Bone marrow (tissue), 2 donors: ENCODE measurements around the gene C14orf132.

Source experiments
- DNase-seq, 2 donors: peaks; one replicate each; lab custom pipeline; 2025; lab: John Stamatoyannopoulos, UW

Gene C14orf132

DNA sequence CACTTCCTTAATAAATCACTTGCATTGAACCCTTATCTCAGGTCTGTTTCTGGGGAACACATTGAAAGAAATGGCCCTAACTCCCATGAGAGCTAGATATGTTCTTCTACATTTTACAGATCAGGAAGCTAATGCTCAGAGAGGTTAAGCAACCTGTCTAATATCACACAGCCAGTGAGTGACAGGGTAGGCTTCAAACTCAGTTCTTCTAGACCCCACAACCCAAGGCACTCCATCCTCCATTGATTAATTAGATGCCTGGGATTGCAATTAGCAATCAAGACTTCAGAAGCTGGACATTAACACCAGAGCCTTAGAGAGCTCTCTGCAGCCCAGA is 59.8 kb downstream of the C14orf132 start:
- DNase-seq: no peak

DNA sequence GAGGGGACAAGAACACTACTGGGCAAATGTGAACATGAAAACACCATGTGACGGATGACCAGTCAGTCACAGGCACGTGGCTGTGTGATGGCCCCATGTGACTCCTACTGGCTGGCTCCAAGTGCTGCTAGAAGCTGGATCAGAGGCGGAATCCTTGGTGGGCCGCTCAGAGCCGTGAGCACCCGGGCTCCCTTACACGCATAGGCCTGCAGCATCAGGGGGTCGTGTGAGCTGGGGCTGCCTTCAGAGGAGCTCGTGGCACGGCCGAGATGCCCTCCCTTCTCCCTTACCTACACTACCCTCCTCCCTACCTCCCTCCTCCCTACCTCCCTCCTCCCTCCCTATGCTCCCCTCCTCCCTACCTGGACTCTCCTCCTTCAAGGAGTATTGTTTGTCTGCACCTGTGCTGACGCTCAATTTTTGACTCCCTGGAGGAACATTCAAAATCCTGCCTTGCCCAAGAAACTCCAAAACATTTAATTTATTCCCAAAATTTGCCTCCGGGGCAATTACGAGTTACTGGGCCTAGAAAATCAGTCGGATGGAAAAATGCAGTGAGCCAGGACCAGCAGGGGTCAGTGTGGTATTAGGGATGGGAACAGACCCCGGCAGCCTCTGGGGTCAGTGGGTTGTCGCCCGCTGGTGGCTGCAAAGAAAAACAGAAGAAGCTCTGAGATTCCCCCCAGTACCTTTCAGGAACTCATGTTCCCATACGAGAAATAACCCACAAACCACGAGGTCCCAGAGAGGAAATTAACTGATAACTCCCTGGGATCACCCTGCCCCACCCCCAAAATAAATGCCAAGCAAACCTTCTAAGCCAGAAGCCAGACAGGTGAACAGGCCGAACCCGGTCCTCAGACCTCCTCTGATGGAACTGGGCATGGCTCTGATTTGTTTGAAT is 61.3 kb downstream of the C14orf132 start:
- peak in 1 of 2 donors; percentile 57 for DNase-seq

DNA sequence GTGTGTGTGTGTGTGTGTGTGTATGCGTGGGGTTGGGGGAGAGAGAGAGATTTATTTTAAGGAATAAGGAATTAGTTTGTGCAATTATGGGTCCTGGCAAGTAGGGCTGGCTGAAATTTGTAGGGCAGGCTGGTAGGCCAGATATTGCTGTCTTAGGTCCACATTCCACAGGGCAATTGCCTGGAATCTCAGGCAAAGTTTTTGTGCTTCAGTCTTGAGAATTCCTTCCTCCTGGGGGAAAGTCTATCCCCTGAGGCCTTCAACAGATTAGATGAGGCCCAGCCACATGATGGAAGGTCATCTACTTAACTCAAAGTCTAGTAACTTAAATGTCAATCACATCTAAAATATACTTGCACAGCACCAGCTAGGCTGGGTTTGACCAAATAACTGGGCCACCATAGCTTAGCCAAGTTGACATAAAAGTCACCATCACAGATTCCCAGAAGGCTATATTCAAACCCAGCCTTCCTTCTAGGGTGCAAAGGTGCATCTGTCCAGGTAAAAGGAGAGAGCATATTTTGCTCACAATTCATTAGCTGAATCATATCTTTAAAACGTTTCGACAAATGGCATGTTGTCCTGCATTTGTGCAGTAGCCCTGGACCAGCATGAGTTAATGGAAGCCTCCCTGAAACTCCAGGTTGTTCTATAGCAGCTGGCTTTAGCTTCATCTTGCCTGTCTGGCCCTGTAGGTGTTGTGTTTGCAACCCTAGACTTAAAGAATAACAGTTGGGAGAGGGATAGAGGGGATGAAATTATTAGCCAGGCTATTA is 63.1 kb downstream of the C14orf132 start:
- DNase-seq: no peak

DNA sequence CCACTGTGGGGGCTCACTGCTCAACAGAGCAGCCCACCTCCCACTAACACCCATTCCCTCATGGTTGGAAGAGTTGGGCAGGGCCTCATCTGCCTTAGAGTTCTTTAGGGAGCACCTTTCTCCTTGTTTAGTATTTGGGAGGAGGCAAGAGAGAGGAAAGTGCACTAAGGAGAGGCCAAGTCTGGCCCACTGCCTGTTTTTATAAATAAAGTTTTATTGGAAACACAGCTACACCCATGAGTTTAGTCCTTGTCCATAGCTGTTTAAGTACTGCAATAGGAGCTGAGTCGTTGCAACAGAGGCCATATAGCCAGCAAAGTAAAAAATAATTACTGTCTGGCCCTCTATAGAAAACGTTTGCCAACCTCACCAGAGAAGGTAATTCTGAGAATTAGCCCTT is 63.9 kb downstream of the C14orf132 start:
- DNase-seq: no peak

DNA sequence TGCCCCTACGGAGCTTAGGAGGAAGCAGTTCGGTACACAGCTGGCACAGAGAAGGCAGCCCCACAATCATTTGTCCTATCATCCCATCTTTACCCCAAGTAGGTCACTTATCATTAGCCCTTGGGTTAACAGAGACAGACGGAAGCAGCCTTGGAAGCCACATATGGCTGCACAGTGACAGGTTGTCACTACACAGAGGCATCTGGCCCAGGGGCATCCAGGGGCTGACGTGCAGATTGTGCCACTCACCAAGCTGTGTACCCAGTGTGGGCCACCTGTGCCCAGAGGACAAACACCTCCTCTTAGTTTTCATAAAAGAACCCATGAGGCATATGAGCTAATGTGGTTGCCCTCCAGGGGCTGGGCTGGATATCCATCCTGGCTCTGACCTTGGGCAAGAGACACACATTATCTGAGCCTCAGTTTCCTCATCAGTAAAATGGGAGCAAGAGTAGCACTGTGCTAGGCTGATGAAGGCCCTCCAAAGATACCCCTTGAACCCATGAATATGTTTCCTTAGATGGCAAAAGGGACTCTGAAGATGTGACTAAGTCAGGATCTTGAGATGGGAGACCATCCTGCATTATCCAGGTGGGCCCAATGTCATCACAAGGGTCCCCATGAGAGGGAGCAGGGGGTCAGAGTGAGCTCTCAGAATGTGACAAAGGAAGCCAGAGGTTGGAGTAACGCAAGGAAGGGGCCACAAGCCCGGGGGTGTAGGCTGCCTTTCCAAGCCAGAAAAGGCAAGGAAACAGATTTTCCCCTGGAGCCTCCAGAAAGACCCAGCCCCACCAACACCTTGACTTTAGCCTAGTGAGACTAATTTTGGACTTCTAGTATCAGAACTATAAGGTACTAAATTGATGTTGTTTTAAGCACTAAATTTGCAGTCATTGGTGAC is 64.6 kb downstream of the C14orf132 start:
- no peak for DNase-seq

DNA sequence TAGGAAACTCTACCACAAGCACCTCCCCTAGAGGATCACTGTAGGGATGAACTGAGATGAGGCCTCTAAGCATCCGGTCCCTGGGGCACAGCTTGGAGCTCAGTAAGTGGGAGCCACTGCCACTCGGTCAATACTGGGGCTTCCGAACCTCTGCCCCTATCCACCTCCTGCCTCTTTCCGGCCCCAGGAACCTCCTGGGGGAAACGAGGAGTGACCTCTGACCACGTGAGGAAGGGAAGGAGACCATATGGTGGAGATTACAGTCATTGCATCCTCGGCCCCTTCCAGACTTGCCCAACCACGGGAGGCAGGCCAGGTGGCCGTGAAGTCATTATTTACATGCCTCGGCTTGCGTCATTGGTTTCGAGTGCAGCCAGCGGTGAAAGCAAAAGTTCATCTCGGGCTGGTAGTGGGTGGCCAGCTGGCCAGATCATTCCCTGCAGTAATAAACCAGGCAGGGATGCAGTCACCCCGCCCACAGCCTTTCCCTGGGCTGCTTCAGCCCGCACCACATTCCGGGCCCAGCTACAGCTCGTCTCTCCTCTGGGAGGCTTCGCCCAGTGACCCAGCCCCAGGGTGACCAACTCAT is 65.4 kb downstream of the C14orf132 start:
- no peak for DNase-seq

DNA sequence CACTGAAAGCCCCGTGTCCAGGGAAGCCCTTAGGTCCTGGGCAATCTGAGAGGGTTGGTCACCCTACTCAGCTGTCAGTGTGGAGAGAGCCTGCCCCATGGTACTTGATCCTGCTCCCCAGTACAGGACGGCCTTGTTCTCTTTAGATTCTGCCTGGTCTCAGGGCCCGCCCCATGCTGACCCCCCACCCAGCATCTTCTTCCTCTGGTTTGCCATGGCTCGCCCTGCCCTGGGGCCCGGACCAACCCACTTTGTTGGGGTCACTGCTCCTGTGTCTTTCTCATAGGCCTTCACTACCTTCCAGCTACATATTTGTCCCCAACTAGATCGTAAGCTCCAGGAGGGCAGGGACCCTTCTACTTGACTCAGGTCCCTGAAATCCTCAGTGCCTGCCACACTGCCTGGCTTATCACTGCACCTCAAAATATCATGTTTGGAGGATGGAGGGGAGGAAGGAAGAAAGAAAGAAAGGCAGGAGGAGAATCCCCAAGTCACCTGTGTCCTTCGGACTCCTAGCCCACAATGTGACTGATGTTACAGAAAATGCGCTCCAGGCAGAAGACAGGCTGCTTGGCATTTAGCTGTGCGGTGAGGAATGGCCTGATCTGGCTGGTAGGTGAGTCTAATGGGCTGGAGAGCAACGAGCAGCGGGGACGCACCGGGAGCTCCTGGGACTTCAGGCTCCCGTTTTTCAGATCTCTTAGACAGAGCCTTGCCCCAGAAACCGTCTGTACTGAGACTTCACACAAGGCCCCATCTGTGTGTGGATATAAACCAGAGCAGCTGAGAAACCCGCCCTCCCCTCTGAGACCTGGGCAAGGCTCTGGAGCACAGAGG is 66.1 kb downstream of the C14orf132 start:
- DNase-seq: no peak

DNA sequence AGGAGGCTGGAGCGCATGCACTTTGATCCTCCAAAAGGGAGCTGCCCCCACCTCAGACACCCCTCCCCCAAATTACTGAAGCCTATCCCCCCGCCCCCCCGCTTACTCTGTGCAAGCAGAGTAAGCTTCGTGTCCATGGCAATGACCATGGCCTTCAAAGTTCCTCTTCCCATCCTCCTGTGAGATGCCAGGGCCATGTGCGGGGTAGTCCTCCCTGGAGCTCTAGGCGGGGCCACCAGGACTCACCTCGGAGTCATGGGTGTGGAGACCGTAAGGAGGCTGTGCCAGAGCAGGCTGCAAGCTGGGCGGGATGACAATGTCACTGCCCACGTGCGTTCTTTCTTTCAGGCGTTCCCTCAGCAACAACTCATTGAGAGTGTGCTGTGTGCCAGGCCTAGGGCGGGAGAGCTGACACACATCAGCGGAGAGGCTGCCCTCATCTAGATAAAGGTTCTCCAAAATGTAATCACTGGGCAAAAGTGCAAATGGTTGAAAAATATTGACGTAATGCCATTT is 66.8 kb downstream of the C14orf132 start:
- no peak for DNase-seq

DNA sequence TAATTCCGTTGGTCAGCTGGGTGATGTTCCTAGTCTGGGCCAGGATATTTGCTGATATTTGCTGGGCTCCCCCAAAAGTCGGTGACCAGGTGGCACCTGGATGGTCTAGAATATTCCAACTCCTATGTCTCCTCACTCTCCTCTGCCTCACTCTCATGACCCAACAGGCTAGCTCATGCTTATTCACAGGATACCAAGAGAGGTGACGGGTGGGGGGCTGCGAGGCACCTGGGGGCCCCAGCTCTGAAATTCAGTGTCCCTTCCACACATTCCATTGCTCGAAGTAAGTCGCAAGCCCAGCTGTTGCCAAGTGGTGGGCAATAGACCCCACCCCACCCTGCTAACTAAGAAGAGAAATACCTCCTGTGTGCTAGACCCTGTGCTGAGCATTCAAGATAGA is 67.7 kb downstream of the C14orf132 start:
- no peak for DNase-seq

DNA sequence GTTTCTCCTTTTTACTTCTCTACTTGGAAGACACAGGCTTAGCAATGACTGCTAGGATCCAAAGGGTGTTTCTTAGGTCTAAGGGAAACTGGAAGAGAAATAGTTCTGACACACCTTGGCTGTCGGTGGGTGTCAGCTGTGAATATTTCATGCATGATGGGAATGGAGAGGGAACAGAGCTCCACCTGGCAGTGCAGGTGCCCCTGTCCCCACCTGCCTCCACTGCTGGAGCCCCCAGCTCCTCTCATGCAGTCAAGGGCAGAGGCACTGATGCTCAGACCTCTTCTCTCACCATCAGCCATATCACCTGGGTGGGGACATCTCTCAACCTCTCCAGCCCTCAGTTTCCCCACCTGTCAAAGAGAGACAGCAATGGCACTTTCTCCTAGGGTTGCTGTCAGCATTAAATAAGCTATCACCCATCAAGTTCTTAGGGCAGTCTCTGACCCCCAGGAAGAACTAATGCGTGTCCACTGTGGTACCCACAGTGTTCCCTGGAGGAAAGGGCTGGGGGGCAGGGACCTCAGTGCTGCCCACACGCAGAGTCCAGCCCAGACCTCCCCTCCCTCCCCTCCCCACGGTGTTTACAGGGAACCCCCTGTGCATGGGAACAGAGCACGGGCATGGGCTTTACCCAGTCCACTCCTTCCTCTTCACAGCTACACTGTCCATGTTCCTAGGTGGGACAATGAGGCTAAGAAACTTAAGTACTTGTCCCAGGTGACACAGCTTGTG is 69.1 kb downstream of the C14orf132 start:
- no peak for DNase-seq

DNA sequence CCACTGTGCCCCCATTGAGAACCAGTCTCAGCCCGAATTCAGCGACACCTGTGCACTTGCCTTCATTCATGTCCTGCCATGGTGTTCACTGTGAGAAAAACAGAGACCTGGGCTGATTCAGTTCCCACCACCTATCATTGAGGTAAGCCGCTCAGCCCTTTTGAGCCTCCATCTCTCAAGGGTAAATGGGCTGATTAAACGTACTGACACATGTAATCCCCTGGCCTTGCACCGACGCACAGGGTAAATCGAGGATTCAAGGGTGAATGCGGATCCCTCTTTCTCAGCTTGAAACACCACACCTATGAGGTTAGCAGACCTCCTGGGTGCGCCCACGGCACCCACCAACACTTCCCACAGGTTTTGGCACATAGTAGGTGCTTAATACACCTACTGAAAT is 69.7 kb downstream of the C14orf132 start:
- no peak for DNase-seq

DNA sequence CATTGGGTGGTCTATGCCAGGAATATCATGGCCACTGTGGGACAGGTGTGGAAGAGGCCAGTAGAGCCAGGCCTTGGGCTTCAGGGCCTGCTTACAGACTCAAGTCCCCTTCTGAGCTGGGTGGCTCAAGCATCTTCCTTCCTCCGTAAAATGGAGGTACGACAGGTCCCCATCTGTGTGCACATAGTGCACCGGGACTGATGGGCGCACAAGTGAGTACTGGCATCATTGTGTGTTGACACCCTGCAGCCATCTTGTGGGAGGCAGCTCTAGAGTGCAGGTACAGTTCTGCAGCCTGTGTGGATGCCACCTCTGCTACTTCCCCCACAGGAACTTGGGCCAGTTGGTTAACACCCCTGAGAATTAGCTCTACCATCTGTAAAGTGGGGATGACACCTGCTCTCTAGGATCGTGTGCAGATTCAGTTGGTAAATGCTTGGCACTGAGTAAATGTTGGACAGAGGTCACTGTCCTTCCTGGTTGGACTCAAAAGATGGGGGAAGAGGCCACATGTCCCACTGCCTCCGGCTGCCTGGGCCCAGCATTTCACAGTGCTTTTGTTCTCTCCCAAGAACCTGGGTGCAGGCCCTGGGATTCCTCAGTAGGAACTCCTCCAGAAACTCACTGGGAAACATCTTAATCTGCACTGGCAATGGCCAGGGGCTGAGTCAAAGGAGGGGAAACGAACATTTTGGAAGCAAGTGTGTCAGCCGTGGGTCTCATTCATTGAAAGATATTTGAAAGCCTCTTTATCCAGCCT is 70.6 kb downstream of the C14orf132 start:
- no peak for DNase-seq

DNA sequence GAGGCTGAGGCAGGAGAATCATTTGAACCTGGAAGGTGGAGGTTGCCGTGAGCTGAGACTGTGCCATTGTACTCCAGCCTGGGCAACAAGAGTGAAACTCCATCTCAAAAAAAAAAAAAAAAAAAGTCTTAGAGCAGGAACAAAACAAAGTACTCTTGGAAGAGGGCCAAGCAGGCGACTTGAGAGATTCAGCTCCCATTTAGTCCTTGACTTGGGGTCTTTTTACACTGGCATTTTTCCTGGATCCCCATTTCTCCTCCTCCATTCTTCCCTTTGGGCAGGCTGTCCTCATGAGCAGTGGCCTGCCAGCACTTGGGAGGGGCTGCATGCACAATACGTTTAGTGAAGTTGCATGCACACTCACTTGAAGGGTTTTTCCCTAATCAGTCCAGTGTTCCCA is 72.9 kb downstream of the C14orf132 start:
- DNase-seq: no peak

DNA sequence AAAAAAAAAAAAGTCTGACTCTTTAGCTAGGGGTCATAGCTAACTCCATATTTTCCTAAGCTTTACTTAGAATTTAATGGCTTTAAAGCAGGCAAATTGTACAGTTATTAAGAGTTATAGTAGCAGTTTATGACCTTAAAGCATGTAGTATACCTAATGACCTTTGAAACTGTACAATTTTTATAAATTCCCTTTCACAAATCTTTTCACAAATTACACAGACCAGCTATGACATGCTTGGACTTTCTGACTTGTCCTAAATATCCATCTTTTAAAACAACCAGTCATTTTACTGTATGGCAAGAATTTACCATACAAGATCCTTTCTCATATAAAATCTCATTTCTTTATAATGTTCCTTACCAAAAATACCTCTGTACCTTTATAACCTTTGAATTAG is 74.8 kb downstream of the C14orf132 start:
- no peak for DNase-seq

DNA sequence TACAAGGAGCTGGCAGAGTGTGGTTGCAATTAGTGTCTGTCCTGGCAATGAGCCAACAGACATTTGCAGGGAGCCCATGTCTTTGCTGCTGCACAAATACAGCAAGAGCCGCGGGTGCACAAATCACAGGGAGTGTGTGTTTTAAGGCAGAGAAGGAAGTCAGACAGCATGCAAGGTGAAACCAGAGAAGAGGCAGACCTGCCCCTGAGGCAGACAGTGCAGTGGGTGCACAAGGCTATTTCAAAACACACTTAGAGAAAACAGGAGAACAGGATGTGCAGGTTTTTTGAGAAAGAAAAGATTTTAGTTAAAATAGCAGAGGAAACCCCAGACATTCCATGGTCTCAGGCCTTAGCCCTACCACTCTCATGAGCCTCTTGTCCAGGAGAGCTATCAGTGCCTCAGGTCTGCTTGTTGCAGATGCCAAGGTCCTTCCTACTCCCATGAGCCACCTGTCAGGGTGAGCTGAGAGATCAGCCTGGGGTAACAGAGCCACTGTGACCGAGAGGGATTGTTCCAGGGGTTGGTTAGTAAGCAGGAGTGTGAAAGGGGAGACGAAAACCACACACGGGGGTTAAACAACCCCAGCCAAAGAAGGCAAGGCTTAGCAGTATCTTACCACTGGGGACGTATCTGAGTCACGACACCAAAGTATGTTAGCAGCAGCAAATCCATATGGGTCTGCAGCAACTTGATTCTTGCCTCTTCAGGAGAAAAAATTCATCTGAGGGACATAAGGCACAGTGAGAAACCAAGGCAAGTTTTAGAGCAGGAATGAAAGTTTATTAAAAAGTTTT is 78.1 kb downstream of the C14orf132 start:
- no peak for DNase-seq

DNA sequence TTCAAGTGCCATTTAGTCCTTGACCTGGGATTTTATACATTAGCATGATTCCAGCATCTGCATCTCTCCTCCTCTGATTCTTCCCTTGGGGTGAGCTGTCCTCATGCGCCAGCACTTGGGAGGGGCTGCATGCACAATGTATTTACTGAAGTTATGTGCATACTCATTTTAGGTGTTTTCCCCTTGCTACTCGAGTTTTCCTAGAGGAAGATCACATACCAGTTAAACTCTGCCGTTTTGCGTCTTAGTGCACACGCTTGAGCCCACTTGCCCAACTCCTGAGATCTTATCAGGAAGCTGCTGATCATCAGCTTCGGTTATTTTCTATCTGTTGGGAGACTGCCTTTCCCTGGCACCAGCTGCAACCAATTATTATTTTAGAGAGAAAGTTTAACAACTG is 78.8 kb downstream of the C14orf132 start:
- DNase-seq: no peak

DNA sequence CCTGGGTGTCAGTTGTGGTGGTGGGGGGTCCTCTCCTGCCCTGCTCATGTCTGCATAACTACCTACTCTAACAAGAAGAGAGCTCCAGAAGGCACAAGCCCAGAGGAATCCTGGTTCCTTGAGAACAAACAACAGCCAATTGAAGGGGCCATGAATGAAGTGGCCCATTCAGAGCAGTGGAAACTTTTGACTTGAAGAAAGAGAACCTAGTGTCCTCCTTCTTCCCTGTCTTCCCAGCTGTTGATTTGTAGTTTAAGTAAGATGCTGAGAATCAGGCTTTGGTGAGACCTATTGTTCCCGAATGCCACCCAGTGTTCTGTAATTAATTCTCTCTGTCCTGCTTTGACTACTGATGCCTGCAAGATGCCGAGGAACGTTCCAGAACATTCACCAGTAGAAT is 79.2 kb downstream of the C14orf132 start:
- DNase-seq: no peak

DNA sequence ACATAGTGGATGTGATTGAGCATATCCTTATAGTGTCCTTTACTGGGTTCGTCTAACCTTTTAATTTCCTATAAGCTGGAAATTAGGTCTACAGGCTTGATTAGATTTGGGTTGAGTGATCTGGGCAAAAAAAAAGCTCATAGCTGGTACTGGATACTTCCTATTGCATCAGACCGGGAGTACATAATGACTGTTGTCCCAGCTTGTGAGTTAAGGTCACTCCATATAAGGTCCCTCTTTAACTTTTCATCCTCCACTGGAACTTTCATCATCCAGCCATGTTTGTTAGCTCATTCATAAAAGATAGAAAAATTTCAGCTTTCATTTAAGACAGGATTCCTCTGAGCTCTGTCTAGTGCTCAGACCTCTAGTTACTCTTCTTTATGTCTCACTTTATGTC is 80.8 kb downstream of the C14orf132 start:
- DNase-seq: no peak

DNA sequence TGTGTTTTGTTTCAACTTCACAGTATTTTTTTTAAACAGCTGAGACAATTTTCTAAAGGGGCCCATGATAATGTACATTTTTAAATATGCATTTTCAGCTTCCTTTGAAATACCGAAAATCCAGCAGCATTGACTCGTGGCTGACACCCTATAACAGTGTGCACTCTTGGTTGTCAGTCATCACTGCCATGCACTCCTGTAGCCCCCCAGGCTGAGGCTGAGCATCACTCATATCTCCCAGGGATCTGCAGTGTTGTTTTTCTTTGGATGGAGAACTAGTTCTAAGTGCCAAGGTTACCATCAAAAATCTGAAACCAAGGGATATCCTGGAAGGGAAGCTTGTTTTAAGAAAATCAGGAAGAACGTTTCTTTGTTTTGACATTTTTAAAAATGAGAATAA is 81.2 kb downstream of the C14orf132 start:
- no peak for DNase-seq
